HPDE6-E6E7 (cell line): Measurements from ENCODE around the gene PPP1R16B.
A peak's percentile ranks its signal among the peaks of the same experiment; 100 is the strongest.
"Not testable (repeated sequence)": the region's sequence is repeated elsewhere in the genome, so short reads cannot be mapped to it uniquely, and the experiment has no call there.

Source experiments
- DNase-seq: peaks from one replicate; pipeline ENCODE4 v3.0.0; 2011; ENCODE audit warnings: missing footprints; ENCODE audit errors: extremely low spot score

The PPP1R16B gene

GRCh38 chr20:38791940-38792339, 13.6 kb upstream of the PPP1R16B start:
- DNase-seq: no peak

- not testable (repeated sequence) for DNase-seq
These were observed 11.4 kb upstream of the PPP1R16B start for GRCh38 chr20:38794057-38794456.

- no peak for DNase-seq
These were observed 7.2 kb upstream of the PPP1R16B start for GRCh38 chr20:38798266-38798665.

GRCh38 chr20:38799203-38799602, 6.3 kb upstream of the PPP1R16B start:
- no peak for DNase-seq

- DNase-seq: no peak
These were observed 4.6 kb upstream of the PPP1R16B start for GRCh38 chr20:38800882-38801281.

- no peak for DNase-seq
These were observed 1.3 kb upstream of the PPP1R16B start for GRCh38 chr20:38804221-38804620.

GRCh38 chr20:38804682-38805501, 605 bp upstream of the PPP1R16B start:
- DNase-seq: no peak

- DNase-seq: no peak
These were observed 709 bp downstream of the PPP1R16B start for GRCh38 chr20:38805958-38806854.

- no peak for DNase-seq
These were observed 1.6 kb downstream of the PPP1R16B start for GRCh38 chr20:38806855-38807655.

GRCh38 chr20:38809942-38810341, 4.4 kb downstream of the PPP1R16B start:
- DNase-seq: no peak

GRCh38 chr20:38810926-38811630, 5.6 kb downstream of the PPP1R16B start:
- no peak for DNase-seq

- DNase-seq: no peak
These were observed 6.3 kb downstream of the PPP1R16B start for GRCh38 chr20:38811769-38812168.

- DNase-seq: no peak
These were observed 6.7 kb downstream of the PPP1R16B start for GRCh38 chr20:38812182-38812581.

- no peak for DNase-seq
These were observed 7.4 kb downstream of the PPP1R16B start for GRCh38 chr20:38812709-38813573.

GRCh38 chr20:38813574-38813962, 8.1 kb downstream of the PPP1R16B start:
- not testable (repeated sequence) for DNase-seq

GRCh38 chr20:38815446-38815845, 9.9 kb downstream of the PPP1R16B start:
- no peak for DNase-seq

- no peak for DNase-seq
These were observed 12.9 kb downstream of the PPP1R16B start for GRCh38 chr20:38818113-38819065.

- DNase-seq: no peak
These were observed 20.0 kb downstream of the PPP1R16B start for GRCh38 chr20:38825571-38825900.

- peak; percentile 64 for DNase-seq
These were observed 20.6 kb downstream of the PPP1R16B start for GRCh38 chr20:38825901-38826625.
